Measurements from ENCODE around the gene NFATC2. TPM values are rescaled to one million over a fixed set of nuclear protein-coding genes. Genes with fewer than 3 reads are reported as not detected.
A peak's percentile ranks its signal among the peaks of the same experiment; 100 is the strongest.

Gene NFATC2
- total RNA-seq, 1 donor from 2014 or later: 7.6 TPM

GRCh38 chr20:51457533-51457932, 85.0 kb downstream of the NFATC2 start:
- Histone ChIP-seq H3K27me3 (no peaks in the 10 kb centered on the region), H3K9me3 (no peaks in the 10 kb centered on the region), H3K4me3 (no peak overlapping the region), H3K27ac (no peak overlapping the region), H3K4me1 (peaks cover 13% of the 10 kb centered on the region), H3K36me3 (no peaks in the 10 kb centered on the region)
- intact Hi-C loops (cut with DNase I): no loop called here
- DNase-seq (no peak), ATAC-seq (no peak)
- no peak for TF ChIP-seq CTCF (IDR thresholded peaks at IDR 0.05)

- peak overlapping the region; percentile 37 for H3K27ac ChIP-seq
- H3K4me3 ChIP-seq: no peak overlapping the region
- TF ChIP-seq CTCF (IDR thresholded peaks at IDR 0.05): no peak
- peaks cover 13% of the 10 kb centered on the region for H3K4me1 ChIP-seq
- H3K27me3 ChIP-seq: no peaks in the 10 kb centered on the region
- H3K9me3 ChIP-seq: no peaks in the 10 kb centered on the region
- DNase-seq: peak; percentile 96
- ATAC-seq: peak; percentile 96
- no peaks in the 10 kb centered on the region for H3K36me3 ChIP-seq
- intact Hi-C loops (cut with DNase I): no loop called here
Observed at GRCh38 chr20:51456511-51457509, 85.7 kb downstream of the NFATC2 start.

GRCh38 chr20:51454250-51454865, 88.2 kb downstream of the NFATC2 start:
- H3K36me3 ChIP-seq: no peaks in the 10 kb centered on the region
- DNase-seq: no peak
- H3K27ac ChIP-seq: no peak overlapping the region
- no peaks in the 10 kb centered on the region for H3K27me3 ChIP-seq
- no peak overlapping the region for H3K4me3 ChIP-seq
- intact Hi-C loops (cut with DNase I): no loop called here
- no peaks in the 10 kb centered on the region for H3K9me3 ChIP-seq
- ATAC-seq: no peak
- no peak for TF ChIP-seq CTCF (IDR thresholded peaks at IDR 0.05)
- peaks cover 13% of the 10 kb centered on the region for H3K4me1 ChIP-seq

DNA sequence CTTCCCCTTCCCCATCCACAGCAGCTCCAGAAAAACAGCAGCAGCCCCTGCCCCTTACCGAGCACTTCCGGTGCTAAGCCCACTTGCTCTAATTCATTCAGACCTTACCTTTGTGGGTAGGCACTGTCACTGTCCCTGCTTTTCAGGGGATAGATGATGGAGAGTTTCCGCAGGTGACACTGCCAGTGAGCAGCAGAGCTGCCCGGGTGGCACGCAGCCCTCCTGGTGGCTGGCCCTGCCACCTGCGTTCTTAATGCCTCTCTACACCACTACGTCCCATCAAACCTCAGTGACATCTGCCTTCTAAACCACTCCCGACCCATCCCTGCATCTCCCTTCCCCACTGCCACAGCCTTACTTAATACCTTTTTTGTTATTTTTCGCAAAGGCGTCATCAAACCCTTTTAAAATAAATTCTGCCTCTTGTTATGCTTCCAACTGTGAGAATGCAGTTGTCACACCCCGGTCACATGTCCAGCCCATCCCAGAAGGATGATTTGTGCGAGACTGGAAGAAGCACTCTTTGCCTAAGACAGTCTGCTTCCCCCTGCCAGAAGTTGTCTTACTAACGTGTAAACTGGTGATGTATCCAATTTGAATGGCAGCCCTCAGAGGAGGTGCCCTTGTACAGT, 89.7 kb downstream of the NFATC2 start:
- ATAC-seq (no peak), DNase-seq (no peak)
- TF ChIP-seq CTCF (IDR thresholded peaks at IDR 0.05): no peak
- no peaks in the 10 kb centered on the region for H3K36me3 ChIP-seq
- H3K27ac ChIP-seq: no peak overlapping the region
- H3K9me3 ChIP-seq: no peaks in the 10 kb centered on the region
- H3K4me1 ChIP-seq: peaks cover 18% of the 10 kb centered on the region
- intact Hi-C loops (cut with DNase I): no loop called here
- H3K27me3 ChIP-seq: no peaks in the 10 kb centered on the region
- no peak overlapping the region for H3K4me3 ChIP-seq

- no peaks in the 10 kb centered on the region for H3K9me3 ChIP-seq
- ATAC-seq (no peak), DNase-seq (no peak)
- TF ChIP-seq CTCF (IDR thresholded peaks at IDR 0.05): no peak
- no peaks in the 10 kb centered on the region for H3K36me3 ChIP-seq
- no peak overlapping the region for H3K4me3 ChIP-seq
- H3K27me3 ChIP-seq: no peaks in the 10 kb centered on the region
- peaks cover 19% of the 10 kb centered on the region for H3K4me1 ChIP-seq
- no peak overlapping the region for H3K27ac ChIP-seq
- intact Hi-C loops (cut with DNase I): no loop called here
Observed at GRCh38 chr20:51452091-51452613, 90.4 kb downstream of the NFATC2 start.

Measured in upper lobe of right lung (tissue), 1 donor.